ENCODE data around the gene LEP. TPM values are rescaled to one million over a fixed set of nuclear protein-coding genes. Genes with fewer than 3 reads are reported as not detected.

The LEP gene
- total RNA-seq, 1 experiment from 2014 or later: not detected

- no CpG with 5 or more reads among the region's 9 CpGs for WGBS (ENCODE audit: extremely low coverage, insufficient read length, low lambda C conversion rate)
Measured at GRCh38 chr7:128206747-128207500, 34.2 kb upstream of the LEP start.

More at GRCh38 chr7:128206747-128207500, 34.2 kb upstream of the LEP start:
- Histone ChIP-seq H3K79me2 (ENCODE audit: insufficient read depth, low read length) (no peaks in the 10 kb centered on the region), H3T11ph (ENCODE audit: low read length) (no peak overlapping the region), H3K9me3 (ENCODE audit: control insufficient read depth, low read depth, low read length) (no peaks in the 10 kb centered on the region), H2AFZ (ENCODE audit: low read length) (no peak overlapping the region), H3K56ac (ENCODE audit: insufficient read length, low read depth, low read length) (no peak overlapping the region), H3K23me2 (ENCODE audit: insufficient read length, low read depth, low read length, poor library complexity, severe bottlenecking) (no peaks in the 10 kb centered on the region), H4K91ac (ENCODE audit: insufficient read length, low read depth, low read length) (no peak overlapping the region), H3K4ac (ENCODE audit: low read depth, low read length) (no peak overlapping the region), H2BK120ac (ENCODE audit: low read depth, low read length, poor library complexity, severe bottlenecking) (no peak overlapping the region), H3K4me2 (ENCODE audit: insufficient read depth, insufficient read length, low read length) (no peak overlapping the region), H4K5ac (ENCODE audit: insufficient read length, low read depth, low read length) (no peak overlapping the region), H2AK5ac (ENCODE audit: insufficient read length, low read length) (no peak overlapping the region), H3K9ac (ENCODE audit: extremely low read depth, insufficient read length, low read length) (no peak overlapping the region), H3K27me3 (ENCODE audit: insufficient read depth, low read length) (peaks cover 9% of the 10 kb centered on the region), H3K4me1 (ENCODE audit: insufficient read depth, low read length) (peaks cover 4% of the 10 kb centered on the region; the same call in 1 of the 2 replicates), H2BK15ac (ENCODE audit: low read depth, low read length) (no peak overlapping the region), H3K27ac (ENCODE audit: insufficient read length, low read depth, low read length) (no peak overlapping the region), H2BK5ac (ENCODE audit: insufficient read length, low read length) (no peak overlapping the region), H2BK20ac (ENCODE audit: low read depth, low read length, poor library complexity, severe bottlenecking) (no peak overlapping the region), H3K14ac (ENCODE audit: insufficient read depth, low read length) (no peak overlapping the region; the same call in 1 of the 2 replicates), H4K20me1 (ENCODE audit: control insufficient read depth, insufficient read depth, insufficient read length) (no peaks in the 10 kb centered on the region), H3K79me1 (ENCODE audit: insufficient read depth, low read depth, low read length, poor library complexity, severe bottlenecking) (no peaks in the 10 kb centered on the region), H4K8ac (replicated peaks; ENCODE audit: insufficient read length, low read depth, low read length) (no peak overlapping the region), H3K18ac (ENCODE audit: insufficient read length, low read depth, low read length) (no peak overlapping the region), H2BK12ac (ENCODE audit: insufficient read length, low read depth, low read length) (no peak overlapping the region), H3K23ac (ENCODE audit: insufficient read length, low read depth, low read length) (no peak overlapping the region)
- DNase-seq: no peak
- H3K4me3 Mint-ChIP-seq: no peak overlapping the region
- H3K27me3 Mint-ChIP-seq (ENCODE audit: low read depth): peaks cover 69% of the 10 kb centered on the region
- H3K9me3 Mint-ChIP-seq: peaks cover 2 to 4% of the 10 kb centered on the region in 2 experiments; a peak in 4 of 5 replicates
- TF ChIP-seq CTCF (conservative IDR thresholded peaks at IDR 0.05): no peak
- H3K4me1 Mint-ChIP-seq: peaks cover 19 to 32% of the 10 kb centered on the region in 2 experiments
- no peaks in the 10 kb centered on the region for H3K36me3 Mint-ChIP-seq (ENCODE audit: insufficient read depth in 1 of 3, low read depth in 3 of 3)
- no peak overlapping the region for H3K27ac Mint-ChIP-seq

All from H9 (cell line).